HepG2 (cell line): Measurements from ENCODE around the gene CEP170.

Source experiments
- ATF4 ChIP-seq, 2 experiments: fragments of 450-650 bp in 1 of 2; sonication (generic) in 1 of 2; formaldehyde crosslinking; IDR thresholded peaks; 2 replicates each; pipeline versions ENCODE4 v1.5.0 to v1.8.0; 2020 to 2022; ENCODE audit warnings: mild to moderate bottlenecking in 1 of 2, missing genetic modification reagents in 1 of 2
- CC2D1A ChIP-seq: sonication (generic); formaldehyde crosslinking; IDR thresholded peaks from 2 replicates; pipeline ENCODE4 v1.8.1; 2023; ENCODE audit warnings: mild to moderate bottlenecking, missing genetic modification reagents
- CHD2 ChIP-seq: IDR thresholded peaks from 2 replicates; pipeline ENCODE4 v1.6.1; 2011; ENCODE audit warnings: low read depth, low read length, improper control_type of control experiment
- NR3C1 ChIP-seq: sonication (generic); formaldehyde crosslinking; IDR thresholded peaks from 2 replicates; pipeline ENCODE4 v1.4.0; 2020; ENCODE audit warnings: missing genetic modification reagents
- PHF20 ChIP-seq: sonication (generic); formaldehyde crosslinking; IDR thresholded peaks from 2 replicates; pipeline ENCODE4 v1.5.0; 2020; ENCODE audit warnings: mild to moderate bottlenecking, missing genetic modification reagents
- ZMYM4 ChIP-seq: sonication (generic); formaldehyde crosslinking; IDR thresholded peaks from 2 replicates; pipeline ENCODE4 v1.8.1; 2023; ENCODE audit warnings: mild to moderate bottlenecking, missing genetic modification reagents
- ZNF280B ChIP-seq: sonication (generic); formaldehyde crosslinking; IDR thresholded peaks from 2 replicates; pipeline ENCODE4 v1.5.0; 2020; ENCODE audit warnings: missing genetic modification reagents, mild to moderate bottlenecking, borderline replicate concordance
- ZNF510 ChIP-seq: sonication (generic); formaldehyde crosslinking; IDR thresholded peaks from 2 replicates; pipeline ENCODE4 v1.4.0; 2020; ENCODE audit warnings: low read depth, mild to moderate bottlenecking, missing genetic modification reagents
- ZNF788 ChIP-seq: sonication (generic); formaldehyde crosslinking; IDR thresholded peaks from 2 replicates; pipeline ENCODE4 v1.5.0; 2020; ENCODE audit warnings: mild to moderate bottlenecking, missing genetic modification reagents, borderline replicate concordance

- TF ChIP-seq ZNF280B (no peak), ZMYM4 (CRISPR knock-in tag) (no peak), ZNF788 (CRISPR knock-in tag) (no peak), ZNF510 (CRISPR knock-in tag) (no peak), CHD2 (no peak), NR3C1 (CRISPR knock-in tag) (no peak), PHF20 (no peak), ATF4 (CRISPR knock-in tag; IDR thresholded peaks at IDR 0.05) (no peak), CC2D1A (CRISPR knock-in tag) (no peak)
Observed at GRCh38 chr1:243234978-243235647, 20.0 kb downstream of the CEP170 start.
